ENCODE results near the gene RAB3A.

DNA sequence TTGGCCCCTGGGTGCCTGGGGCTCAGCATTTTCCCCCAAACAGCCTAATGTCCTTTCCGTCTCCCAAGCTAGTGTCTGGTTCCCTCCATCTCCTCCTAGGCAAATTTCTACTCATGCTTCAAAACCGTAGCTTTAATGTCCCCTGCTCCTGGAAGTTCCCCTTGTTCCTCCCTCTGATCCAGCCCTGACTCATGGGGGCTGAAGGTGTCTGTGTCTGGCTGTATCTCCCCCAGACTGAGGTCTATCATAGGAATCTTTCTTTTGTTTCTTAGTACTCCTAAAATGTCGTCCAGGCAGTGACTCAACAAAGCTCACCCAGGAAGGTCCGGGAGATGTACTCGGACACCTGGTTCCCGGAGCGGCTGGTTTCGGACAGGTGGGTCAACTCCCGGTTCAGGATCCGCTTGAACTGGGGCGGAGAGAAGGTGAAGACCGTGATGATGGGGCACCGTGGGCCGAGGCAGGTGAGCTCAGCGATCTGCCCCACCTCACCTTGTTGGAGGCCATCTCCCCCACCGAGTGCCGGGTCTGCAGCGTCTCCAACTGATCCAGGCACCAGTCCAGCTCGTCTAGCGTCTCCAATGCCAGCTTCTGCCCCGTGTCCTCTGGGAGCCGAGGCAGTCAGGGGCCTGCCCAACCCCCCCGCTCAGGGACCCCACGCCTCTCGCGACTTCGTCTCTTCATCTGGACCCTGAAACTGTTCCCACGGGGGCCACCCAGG, 16.2 kb upstream of the RAB3A start:
- TF ChIP-seq CTCF (IDR thresholded peaks at IDR 0.05) (no peak), POLR2A (IDR thresholded peaks at IDR 0.05) (no peak)

Measured in stomach (tissue), 4 donors.